HG03064 (cell line): ENCODE results near the gene GPATCH3.
"Not testable (repeated sequence)": the region's sequence is repeated elsewhere in the genome, so short reads cannot be mapped to it uniquely, and the experiment has no call there.

Experiments
- ATAC-seq: cut with Tn5 transposase; IDR thresholded peaks from one replicate; pipeline ENCODE4 v1.9.1; 2021; ENCODE audit warnings: low read depth; ENCODE audit not compliant: unreplicated experiment

Gene GPATCH3, protein sequence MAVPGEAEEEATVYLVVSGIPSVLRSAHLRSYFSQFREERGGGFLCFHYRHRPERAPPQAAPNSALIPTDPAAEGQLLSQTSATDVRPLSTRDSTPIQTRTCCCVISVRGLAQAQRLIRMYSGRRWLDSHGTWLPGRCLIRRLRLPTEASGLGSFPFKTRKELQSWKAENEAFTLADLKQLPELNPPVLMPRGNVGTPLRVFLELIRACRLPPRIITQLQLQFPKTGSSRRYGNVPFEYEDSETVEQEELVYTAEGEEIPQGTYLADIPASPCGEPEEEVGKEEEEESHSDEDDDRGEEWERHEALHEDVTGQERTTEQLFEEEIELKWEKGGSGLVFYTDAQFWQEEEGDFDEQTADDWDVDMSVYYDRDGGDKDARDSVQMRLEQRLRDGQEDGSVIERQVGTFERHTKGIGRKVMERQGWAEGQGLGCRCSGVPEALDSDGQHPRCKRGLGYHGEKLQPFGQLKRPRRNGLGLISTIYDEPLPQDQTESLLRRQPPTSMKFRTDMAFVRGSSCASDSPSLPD

DNA sequence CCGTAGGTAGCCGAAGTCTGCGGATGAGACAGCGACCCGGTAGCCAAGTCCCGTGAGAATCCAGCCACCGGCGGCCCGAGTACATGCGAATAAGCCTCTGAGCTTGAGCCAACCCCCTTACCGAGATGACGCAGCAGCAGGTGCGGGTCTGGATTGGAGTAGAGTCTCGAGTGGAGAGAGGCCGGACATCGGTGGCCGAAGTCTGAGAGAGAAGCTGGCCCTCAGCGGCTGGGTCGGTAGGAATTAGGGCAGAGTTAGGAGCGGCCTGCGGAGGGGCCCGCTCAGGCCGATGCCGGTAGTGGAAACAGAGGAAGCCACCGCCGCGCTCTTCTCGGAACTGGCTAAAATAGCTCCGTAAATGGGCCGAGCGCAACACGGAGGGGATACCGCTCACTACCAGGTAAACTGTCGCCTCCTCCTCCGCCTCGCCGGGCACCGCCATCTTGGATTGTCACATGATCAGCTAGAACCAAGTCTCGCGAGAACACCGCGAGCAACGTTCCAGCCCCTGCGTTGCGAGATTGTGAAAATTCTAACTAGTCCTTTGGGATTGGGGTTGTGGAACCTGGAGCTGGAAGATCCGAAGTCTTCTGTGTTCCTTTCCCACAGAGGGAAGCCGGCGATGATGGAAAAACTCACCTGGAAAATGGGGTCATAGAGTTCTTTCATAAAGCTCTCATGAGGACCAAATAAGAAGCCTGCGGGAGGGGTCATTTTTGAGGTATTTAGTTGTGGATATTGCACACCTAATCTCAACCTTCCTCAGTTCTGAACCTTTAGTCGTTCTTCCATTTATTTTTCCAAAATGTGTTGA is at the start of gene GPATCH3:
Gene GPATCH3, minus strand, starts transcription at position 467 of the 814 bp plus-strand sequence. Its CDS starts 25 bp downstream, at position 442.
- no peak for ATAC-seq

DNA sequence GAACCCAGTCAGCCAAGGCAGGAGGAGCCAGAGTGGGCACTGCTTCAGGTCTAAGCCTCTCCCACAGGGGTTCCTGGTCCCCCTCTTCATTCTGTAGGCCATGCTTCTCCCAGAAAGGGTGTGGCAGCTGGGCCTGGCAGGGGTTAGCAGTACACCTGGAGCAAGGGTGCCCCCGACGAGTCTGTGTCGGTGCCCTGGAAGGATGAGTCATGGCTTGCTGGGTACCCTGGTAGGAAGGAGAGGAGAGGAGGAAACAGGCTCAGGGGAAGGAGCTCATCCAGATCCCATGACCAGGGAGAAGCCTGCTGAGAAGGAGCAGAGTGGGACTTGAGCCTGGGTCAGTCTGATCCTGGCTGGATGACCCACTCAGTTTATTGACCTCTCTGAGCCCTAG is 49.7 kb upstream of the GPATCH3 start:
- ATAC-seq, result no peak

DNA sequence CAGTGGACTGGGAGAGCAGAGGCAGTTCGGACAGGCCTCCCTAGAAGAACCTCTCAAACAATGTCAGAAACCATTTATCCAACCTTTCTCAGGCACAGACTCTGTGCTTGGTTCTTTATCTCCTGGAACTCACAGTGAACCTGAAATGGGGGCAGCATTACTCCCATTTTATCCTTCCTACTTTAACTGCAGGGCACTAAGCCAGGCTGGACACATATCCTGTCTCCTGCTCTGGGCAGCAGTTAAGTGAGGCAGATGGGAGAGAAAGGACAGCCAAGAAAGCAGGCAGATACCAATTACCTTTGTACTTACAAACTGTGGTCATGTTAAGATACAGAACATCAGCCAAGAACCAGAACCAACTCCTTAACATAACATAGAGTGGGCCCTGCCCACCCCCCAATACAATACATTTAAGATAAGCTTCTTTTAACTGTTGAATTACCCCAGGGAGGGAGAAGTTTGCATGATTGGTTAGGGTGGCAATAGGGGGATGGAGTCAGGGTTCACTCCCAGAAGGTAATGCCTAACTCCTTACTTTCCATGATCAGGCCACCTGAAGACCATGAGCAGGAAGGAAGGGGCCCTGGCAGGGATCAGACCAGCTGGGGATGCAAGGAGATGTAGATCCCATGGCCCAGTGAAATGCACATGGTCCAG is 49.1 kb upstream of the GPATCH3 start:
- no peak for ATAC-seq

DNA sequence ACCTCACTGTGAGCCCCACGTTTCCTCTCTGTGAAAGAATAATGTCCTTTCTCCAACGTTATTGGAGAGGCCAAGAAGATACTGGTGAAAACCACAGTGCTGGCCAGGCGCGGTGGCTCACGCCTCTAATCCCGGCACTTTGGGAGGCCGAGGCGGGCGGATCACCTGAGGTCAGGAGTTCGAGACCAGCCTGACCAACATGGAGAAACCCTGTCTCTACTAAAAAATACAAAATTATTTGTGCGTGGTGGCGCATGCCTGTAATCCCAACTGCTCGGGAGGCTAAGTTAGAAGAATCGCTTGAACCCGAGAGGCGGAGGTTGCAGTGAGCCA is 48.4 kb upstream of the GPATCH3 start:
- ATAC-seq, result not testable (repeated sequence)

DNA sequence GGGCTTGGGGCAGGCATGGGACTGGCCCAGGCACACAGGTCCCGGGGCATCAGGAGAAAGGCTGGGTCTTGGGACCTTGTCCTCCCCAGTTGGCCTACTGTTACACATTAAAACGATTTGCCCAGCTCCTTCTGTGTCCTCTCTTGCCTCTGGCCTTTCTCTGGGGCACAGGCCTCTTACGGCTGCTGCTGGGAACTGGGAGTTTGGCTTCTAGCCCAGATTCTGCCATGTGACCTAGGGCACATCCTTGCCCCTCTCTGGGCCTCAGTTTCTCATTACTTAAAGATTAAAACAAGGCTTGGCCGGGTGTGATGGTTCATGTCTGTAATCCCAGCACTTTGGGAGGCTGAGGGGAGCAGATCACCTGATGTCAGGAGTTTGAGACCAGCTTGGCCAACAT is 46.0 kb upstream of the GPATCH3 start:
- no peak for ATAC-seq

DNA sequence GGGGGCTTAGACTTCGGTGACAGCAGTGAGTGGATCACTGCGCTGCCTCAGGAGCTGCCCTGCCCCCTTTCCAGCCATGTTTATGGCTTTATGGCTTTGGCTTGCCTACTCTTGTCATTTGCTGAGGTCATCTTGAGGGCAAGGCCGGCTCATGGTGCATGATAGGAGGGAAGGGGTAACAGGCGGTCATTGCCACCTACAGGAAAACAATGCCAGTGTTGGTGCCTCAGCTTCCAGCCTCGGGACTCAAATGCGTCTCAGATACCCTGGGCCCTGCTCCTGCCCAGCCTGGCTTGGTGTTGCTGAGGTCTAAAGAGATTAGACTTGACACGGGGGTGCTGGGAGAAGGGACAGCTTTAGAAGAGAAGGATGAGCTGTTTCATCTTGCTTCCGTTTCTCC is 45.5 kb upstream of the GPATCH3 start:
- ATAC-seq, result no peak

DNA sequence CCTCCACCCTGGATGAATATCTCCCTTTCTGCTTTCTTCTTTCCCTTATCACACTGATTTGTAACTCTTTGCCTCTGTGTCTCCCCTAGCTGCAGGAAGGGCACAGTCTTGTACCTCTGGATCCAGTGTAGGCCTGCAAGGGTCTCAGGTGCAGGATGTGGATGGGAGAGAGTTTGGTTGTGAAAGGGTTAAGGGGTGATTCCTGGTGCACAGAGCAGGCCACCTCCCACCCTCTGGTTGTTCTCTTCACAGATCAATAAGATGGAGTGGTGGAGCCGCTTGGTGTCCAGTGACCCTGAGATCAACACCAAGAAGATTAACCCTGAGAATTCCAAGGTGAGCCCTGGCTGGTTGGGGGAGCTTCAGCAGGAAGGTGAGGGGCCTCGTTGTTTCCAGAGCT is 44.9 kb upstream of the GPATCH3 start:
- no peak for ATAC-seq

DNA sequence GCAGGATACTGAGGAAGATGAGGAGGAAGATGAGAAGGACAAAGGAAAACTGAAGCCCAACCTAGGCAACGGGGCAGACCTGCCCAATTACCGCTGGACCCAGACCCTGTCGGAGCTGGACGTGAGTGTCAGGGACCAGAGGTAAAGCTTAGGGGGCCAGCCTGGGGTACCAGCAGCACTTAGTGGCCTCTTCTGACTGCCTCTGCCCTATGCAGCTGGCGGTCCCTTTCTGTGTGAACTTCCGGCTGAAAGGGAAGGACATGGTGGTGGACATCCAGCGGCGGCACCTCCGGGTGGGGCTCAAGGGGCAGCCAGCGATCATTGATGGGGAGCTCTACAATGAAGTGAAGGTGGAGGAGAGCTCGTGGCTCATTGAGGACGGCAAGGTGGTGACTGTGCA is 42.4 kb upstream of the GPATCH3 start:
- no peak for ATAC-seq

DNA sequence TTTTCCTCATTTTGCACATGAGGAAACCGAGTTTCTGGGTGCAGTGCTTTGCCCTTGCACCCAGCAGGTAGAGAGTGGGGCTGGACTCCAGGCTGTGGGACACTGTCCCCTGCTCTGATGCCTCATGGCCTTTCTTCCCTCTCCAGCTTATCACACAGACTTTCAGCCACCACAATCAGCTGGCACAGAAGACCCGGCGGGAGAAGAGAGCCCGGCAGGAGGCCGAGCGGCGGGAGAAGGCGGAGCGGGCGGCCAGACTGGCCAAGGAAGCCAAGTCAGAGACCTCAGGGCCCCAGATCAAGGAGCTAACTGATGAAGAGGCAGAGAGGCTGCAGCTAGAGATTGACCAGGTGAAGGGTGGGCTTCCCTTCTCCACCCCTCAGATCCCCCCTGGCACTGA is 41.0 kb upstream of the GPATCH3 start:
- ATAC-seq, result no peak

DNA sequence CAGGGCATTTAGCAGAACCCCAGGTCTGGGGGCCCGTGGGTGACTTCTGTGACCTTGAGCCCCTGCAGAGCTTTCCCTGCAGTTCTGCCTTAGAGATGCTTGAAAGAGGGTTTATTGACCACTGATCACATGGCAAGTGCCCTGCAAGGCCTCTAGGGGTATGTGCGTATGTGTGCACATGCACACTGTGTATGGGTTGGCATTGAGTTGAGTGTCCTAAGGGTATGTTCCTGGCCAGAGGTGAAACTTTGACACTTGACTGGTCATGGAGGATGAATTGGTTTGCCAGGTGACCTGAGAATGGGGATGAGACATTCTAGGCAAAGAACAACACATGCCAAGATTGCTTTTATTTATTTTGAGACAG is 38.4 kb upstream of the GPATCH3 start:
- ATAC-seq, result no peak

DNA sequence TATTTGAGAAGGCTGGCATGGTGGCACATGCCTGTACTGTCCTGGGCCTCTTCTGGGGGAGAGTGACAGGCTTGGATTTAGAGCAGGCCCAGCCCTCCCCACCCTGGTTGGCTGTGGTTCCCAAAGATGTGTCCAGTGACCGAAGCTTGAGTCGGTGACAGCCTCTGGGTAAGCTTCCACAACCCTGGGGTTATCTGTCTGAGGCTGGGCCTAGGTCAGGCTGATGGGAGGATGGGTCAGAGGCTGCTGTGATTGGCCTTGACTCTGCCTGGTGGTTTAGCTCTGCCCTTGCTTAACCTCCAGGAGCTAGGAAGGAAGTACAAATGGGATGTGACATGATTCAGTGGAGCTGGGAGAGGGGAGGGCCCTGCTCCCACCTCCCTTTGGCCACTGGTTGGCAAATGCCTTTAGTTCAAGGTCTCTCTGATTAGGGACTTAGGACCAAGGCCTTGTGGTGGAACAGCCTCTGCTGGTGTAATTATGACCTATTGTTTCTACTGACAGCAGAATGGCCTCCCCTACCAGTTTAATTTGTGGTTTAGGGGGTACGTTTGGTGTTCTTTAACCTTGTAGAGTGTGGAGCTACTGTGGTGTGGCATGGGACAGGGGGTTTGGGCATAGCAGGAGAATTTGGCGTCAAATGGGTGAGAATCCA is 37.9 kb upstream of the GPATCH3 start:
- no peak for ATAC-seq

DNA sequence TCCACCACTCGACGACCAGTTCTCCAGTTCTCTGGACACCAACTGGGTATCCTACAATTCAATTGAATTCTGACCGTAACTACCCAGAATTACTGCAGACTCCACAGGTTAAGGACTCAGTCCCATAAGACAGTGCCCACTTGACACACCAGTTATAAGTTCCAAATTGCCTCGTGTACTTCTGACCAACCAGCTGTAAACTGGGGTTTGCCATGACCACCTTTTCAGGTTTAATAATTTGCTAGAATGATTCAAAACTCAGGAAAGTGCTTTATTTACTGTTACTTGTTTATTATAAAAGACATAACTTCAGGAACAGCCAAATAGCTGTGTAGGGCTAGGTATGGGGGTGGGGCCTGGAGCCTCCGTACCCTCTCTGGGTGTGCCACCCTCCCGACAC is 36.6 kb upstream of the GPATCH3 start:
- no peak for ATAC-seq

DNA sequence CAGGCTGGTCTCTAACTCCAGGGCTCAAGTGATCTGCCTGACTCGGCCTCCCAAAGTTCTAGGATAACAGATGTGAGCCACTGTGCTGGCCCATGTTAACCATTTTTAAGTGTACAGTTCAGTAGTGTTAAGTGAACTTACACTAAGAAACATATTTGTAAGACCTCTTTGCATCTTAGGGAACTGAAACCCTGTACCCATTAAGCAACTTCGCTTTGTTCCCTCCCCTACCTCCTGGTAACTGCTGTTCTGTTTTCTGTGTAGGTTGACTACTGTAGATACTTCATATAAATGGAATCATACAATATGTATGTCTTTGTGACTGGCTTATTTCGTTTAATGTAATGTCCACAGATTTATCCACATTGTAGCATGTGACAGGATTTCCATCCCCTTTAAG is 32.3 kb upstream of the GPATCH3 start:
- no peak for ATAC-seq

DNA sequence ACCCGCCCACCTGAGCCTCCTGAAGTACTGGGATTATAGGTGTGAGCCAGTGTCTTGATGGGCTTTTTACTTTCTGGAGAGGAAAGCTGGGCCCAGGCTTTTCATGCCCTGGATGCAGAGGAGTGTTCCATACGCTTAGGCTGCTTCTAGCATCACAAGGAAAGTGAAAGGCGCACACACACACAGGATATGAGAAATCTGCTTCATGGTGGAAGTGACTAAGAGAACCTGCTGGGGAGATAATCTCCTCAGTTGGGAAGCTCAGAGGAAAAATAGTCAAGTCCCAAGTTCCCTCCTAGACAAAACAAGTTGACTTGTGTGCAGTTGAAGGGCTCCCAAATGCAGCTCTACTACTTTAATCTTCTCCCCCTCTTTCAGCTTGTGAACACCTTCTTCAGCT is 23.4 kb upstream of the GPATCH3 start:
- no peak for ATAC-seq

DNA sequence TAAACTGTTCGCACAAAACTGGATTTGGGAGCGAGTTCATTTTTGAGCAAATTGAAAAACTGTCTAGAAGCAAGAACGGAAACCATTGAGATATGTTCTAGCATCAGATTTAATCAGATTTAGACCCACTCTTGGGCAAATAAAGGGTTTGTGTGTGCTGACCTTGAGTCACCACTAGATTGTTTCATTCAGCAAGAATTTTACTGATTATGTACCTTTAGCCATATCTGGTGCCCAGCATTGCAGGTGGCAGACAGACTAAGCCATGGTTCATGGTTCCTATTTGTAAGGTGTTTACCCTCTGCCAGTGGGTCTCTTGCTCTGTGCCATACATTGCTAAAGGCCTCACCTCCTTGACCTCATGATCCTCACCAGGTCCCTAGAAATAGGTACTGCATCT is 22.6 kb upstream of the GPATCH3 start:
- ATAC-seq, result no peak

DNA sequence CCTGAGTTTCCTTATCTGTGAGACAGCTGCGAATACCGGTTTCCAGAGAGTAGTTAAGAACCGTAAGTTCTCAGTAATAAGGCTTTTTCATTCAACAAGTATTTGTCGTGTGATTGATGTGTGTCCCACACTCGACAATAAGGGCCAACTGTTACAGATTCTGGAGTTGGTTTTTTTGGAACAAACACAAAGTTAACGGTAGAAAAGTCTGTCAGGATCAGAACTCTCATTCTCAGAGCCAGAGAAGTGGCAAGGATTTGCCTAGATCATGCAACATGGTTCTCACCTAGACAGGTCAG is 22.1 kb upstream of the GPATCH3 start:
- no peak for ATAC-seq

DNA sequence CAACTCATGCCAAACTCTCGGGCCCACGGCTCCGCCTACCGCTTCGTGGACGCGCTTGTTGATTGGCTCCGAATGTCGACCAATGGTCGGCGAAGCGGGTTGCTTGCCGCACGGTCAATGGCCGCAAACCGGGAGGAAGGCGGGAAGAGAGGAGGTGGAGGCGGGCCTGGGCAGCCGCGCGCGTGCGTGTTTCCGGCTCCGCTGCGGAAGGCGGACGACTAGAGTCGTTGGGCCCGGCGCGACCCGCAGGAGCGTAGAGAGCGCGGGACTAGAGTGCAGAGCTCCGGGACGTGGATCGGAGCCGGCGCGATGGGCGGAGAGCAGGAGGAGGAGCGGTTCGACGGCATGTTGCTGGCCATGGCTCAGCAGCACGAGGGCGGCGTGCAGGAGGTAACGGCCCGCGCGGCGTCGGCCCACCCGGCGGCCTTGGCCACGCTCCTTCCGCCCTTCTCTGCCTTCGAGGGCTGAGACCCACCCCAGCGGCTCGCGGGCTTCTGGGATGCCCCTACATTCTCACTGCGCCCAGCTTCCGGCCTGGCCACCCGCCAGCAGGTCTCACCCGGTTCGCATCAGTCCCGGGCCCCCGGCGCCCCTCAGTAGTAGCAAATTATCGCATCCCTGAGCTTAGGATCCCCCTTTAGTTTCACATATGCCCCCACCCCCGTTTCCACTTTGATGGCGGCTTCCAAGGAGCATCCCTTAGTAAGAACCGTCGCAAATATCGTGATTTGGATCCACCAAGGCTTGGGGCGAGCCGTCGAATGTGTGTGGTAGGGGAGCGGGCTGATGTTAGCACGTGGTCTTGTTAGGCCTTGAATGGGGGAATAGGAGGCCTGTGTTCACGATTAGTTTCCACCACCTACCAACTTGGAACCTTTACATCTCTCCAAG is 21.5 kb upstream of the GPATCH3 start, which contains the start of gene NUDC:
Gene NUDC, plus strand, starts transcription at position 204 of the 891 bp plus-strand sequence. Its CDS starts 106 bp downstream, at position 310.
- ATAC-seq, result peak; percentile 96

DNA sequence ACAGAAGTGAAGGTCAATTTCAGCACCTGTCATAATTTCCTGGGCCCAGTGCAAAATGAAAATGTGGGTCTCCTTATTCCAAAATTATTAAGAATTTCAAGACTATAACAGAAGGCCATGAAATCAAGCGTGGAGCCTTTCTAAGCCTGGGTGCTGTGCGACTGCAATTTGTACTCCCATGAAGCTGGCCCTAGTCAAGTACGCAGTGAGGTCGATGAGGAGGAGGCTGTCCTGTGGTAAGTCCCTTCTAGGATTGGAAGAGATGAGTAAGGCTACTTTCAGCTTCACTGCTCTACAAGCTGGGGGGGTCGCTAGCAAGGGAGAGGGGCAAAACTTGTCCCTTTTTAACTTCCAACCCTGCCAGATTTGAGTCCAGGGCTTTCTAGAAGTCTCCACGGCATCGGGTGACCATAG is 20.9 kb upstream of the GPATCH3 start:
- ATAC-seq, result no peak

DNA sequence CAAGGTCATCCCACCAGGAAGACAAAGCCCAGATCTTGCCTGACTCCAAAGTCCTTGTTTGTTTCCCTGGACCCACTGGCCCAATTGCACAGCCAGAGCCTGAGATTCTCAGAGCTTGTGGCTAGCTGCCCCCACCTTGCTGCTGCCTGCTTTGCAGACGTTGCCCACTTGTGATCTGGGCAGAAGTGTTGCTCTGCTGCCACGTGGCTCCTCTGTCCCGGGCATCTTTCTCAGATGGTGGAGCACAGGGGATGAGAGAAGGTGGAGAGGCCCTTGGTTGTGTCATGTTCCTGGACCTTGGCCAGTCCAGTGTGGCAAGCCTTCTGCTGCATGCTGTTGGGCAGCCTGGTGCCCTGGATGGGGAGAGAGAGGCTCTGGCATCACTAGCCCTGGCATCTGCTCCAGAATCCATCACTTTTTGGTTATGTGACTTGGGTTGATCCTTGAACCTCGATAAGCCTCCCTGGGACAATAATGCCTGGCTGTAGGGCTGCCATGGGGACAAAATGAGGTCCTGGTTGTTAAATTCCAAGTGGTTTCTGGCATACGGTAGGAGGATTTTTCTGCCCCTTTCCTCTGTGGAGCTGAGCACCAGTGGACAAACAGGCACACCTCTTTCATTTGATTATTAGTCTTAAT is 15.1 kb upstream of the GPATCH3 start:
- ATAC-seq, result no peak
